Limb (tissue), 2 donors: Measurements from ENCODE around the gene NXN.
A peak's percentile ranks its signal among the peaks of the same experiment; 100 is the strongest.
"Not testable (repeated sequence)": the region's sequence is repeated elsewhere in the genome, so short reads cannot be mapped to it uniquely, and the experiment has no call there.

Source experiments
- DNase-seq, 2 donors: peaks; one replicate each; pipeline ENCODE4 v3.0.0-alpha.2; 2016; ENCODE audit errors: extremely low spot score in 2 of 2

NXN gene

DNA sequence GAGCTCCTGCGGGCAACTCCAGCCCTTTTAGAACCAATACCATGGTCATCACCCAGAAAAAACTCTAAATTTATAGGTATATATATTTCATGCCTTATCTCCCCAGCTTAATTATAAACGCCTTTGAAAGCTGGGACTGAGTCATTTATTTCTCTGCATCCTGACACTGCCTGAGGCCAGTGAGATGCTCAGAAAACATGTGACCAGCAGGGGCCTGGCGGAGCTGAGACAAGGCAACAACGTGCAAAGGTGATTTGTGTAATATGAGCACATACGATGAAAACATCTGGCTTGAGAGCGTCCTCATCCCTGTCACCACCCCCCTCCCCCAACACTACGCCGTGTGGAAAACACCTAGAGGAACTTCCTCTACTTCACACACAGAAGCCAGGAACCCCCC lies 22.7 kb downstream of the NXN start:
- DNase-seq: peak in 1 of 2 donors; percentile 38

- peak in 1 of 2 donors; percentile 60 for DNase-seq
Measured at GRCh38 chr17:954431-955164, 25.0 kb downstream of the NXN start.

- DNase-seq: no peak
Measured at GRCh38 chr17:953767-954166, 25.8 kb downstream of the NXN start.

DNA sequence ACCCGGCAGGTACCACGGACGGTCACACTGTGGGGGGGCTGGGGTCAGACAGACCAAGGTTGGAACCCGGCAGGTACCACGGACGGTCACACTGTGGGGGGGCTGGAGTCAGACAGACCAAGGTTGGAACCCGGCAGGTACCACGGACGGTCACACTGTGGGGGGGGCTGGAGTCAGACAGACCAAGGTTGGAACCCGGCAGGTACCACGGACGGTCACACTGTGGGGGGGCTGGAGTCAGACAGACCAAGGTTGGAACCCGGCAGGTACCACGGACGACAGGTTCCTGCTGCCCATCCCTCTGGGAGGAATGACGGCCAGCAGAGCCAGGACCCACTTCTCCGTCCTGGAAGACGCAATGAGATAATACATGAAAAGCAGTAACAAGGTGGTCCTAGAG lies 27.0 kb downstream of the NXN start:
- not testable (repeated sequence) for DNase-seq

DNA sequence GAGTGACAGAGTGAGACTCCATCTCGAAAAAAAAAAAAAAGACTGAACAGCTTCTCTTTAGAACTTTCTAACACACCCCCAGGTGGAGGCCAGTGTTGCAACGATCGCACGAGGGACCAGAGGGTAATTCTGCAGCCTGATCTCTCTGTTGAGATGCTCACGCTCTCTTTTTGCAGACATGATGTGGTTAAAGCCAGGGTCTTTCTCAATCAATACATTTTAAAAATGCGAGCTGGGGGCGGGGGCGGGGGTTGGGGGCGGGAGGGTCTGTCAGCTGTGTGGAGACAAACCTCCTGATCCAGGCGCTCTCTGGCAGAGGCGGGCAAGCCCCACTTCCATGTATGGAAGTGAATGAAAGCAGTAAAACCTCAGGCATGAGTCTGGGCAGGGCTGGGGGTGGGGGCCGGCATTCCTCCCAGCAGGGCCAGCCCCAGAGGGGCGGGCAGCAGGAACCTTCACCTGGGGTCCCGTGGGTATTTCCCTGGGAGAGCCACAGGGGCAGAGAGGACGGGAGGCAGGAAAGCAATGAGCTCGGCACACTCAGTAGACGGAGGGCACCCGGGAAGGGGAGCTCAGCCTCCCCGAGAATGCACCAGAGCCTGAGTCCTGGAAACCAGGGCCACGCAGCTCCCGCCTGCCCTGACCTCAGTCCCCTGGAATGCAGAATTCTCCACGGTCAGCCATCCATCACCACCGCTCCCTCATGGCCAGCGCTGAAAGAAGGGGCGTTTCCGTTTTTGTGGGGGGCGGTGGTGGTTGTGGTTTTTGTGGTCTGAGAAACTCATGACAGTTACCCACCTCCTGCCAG lies 28.0 kb downstream of the NXN start:
- peak in 1 of 2 donors; percentile 69 for DNase-seq

DNA sequence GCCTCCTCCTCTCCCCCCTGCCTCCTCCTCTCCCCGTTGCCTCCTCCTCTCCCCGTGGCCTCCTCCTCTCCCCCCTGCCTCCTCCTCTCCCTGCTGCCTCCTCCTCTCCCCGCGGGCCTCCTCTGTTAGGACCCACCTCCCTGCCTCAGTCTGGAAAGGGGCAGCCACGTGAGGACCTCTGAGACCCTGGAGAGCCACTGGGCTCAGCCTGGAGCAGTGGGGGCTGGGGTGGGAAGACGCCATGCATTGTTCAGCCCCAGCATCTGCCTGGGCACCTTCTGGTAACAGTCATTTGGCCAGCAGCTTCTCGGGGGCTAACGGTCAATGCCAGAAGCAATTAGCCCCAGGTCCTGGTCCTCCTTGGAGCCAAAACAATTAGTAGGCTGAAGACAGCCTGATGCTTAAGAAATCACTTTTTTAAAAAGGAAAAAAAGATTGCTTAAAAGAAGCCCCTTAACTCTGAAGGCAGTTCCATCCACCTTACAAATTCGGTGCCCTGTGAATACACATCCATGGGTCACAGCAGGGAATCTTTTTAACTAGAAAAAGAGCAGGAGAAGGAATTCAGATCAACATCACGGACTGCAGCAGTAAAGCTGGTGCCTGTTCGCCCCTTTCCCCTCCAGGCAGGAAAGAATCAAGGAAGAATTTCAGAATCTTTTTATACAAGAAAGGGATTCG lies 29.8 kb downstream of the NXN start:
- no peak for DNase-seq

- DNase-seq: peak in 1 of 2 donors; percentile 67
Measured at GRCh38 chr17:948284-948852, 31.2 kb downstream of the NXN start.

GRCh38 chr17:946510-947236 lies 32.9 kb downstream of the NXN start:
- no peak for DNase-seq

- no peak for DNase-seq
Measured at GRCh38 chr17:945672-946071, 33.9 kb downstream of the NXN start.

DNA sequence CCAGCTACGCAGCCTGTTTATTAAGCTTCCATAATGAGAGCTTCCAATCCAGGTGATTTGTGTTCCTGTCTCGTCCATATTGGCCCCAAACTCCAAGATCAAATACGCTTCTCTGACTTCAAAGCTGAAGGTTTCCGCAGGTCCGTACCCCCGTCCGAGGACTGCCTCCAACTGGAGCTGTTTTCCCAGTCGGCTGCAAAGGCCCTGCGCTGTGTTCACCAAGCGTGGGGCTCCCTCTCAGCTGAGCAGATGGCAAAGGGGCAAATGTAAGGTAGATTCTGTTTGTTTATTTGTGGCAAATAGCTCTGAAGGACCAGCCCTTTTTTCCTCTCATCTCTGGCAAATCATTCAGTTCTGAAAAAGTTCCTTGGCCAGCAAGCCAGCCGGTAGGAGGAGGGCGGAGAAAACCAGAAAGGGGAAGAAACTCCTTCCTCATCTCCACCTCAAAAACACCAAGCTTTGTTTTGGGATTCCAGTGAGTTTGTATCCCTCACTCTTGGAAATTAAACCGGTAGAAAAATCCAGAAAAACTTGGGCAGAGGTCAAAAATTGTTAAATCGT lies 35.2 kb downstream of the NXN start:
- DNase-seq: no peak

GRCh38 chr17:935485-935884 lies 44.1 kb downstream of the NXN start:
- no peak for DNase-seq

- no peak for DNase-seq
Measured at GRCh38 chr17:933312-934073, 46.1 kb downstream of the NXN start.

DNA sequence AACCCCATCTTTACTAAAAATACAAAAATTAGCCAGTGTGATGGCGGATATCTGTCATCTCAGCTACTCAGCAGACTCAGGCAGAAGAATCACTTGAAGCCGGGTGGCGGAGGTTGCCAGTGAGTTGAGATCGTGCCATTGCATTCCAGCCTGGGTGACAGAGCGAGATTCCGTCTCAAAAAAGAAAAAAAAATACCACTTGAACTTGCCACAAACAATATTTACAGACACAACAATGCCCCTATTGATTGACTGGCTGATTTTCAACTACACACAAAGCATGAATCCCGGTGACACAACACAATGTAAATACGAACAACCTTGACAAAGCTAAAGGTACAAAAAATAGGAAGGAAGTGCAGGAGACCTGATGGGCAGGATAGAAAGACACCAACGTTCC lies 49.3 kb downstream of the NXN start:
- DNase-seq: no peak

GRCh38 chr17:929586-929985 lies 50.0 kb downstream of the NXN start:
- peak in 1 of 2 donors; percentile 70 for DNase-seq

DNA sequence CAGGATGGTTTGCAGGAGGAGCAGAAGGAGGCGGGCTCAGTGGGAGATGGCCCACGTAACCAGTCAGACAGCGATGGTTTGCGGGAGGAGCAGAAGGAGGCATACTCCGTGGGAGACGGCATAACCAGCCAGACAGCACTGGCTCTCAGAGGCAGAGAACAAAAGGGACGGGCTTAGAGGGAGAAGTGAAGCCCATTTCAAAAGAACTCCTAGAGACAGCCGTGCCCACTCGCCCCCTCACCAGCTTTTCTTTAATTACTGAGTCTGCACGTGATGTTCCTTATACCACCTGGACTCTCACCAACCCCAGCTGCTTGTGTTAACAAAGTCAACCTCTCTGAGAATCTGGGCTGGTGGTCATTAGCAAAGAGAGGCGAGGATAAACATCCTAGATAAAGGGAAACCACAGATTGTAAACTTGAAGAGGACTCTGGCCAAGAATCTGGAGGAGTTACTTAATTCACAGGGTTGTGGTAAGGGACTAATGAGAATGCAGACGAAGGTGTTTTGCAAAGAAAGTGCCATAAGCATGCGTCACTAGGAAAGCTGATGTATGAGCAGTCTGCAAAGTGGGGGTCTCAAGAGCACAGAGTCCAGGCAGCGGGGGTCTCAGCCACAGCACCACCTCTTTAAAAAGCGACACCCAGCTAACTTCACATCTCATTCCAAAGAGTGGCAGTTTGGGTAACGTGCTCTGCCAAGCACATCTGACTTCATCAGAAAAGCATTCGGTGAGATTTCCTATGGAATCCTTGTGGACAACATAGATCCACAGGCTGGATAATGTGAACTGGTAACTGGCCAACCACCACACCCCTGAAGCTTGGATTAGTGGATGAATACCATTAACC lies 51.7 kb downstream of the NXN start:
- peak in 1 of 2 donors; percentile 61 for DNase-seq

GRCh38 chr17:925817-926216 lies 53.8 kb downstream of the NXN start:
- no peak for DNase-seq

- DNase-seq: no peak
Measured at GRCh38 chr17:924711-925475, 54.7 kb downstream of the NXN start.

DNA sequence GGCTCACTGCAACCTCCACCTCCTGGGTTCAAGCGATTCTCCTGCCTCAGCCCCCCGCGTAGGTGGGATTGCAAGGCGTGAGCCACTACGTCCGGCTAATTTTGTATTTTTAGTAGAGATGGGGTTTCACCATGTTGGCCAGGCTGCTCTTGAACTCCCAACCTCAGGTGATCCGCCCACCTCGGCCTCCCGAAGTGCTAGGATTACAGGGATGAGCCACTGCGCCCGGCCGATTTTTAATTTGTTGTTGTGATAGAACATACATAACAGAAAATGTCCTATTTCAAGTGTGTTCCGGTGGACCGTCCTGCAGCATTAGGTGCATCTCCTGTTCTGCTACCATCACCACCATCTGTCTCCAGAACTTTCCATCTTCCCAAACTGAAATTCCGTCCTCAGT lies 55.3 kb downstream of the NXN start:
- DNase-seq: not testable (repeated sequence)
